ENCODE data around the gene GPR150.
A peak's percentile ranks its signal among the peaks of the same experiment; 100 is the strongest.
"Not testable (repeated sequence)": the region's sequence is repeated elsewhere in the genome, so short reads cannot be mapped to it uniquely, and the experiment has no call there.

Gene GPR150

GRCh38 chr5:95624368-95624767 lies 4.5 kb downstream of the GPR150 start:
- DNase-seq = no peak

- DNase-seq = no peak
These were observed 6.8 kb downstream of the GPR150 start for GRCh38 chr5:95626701-95627100.

- DNase-seq = no peak
These were observed 8.3 kb downstream of the GPR150 start for GRCh38 chr5:95627971-95628810.

GRCh38 chr5:95628933-95629332 lies 9.0 kb downstream of the GPR150 start:
- DNase-seq = no peak

GRCh38 chr5:95630394-95630917 lies 10.6 kb downstream of the GPR150 start:
- DNase-seq = no peak

GRCh38 chr5:95631255-95631958 lies 11.5 kb downstream of the GPR150 start:
- no peak for DNase-seq

GRCh38 chr5:95631991-95632675 lies 12.2 kb downstream of the GPR150 start:
- peak; percentile 46 for DNase-seq

GRCh38 chr5:95632942-95633341 lies 13.1 kb downstream of the GPR150 start:
- DNase-seq = not testable (repeated sequence)

- no peak for DNase-seq
These were observed 13.8 kb downstream of the GPR150 start for GRCh38 chr5:95633671-95634070.

- no peak for DNase-seq
These were observed 14.2 kb downstream of the GPR150 start for GRCh38 chr5:95634081-95634480.

- DNase-seq = no peak
These were observed 18.7 kb downstream of the GPR150 start for GRCh38 chr5:95638632-95639031.

- no peak for DNase-seq
These were observed 21.9 kb downstream of the GPR150 start for GRCh38 chr5:95641741-95642220.

- DNase-seq = no peak
These were observed 23.3 kb downstream of the GPR150 start for GRCh38 chr5:95643152-95643551.

- peak; percentile 83 for DNase-seq
These were observed 24.6 kb downstream of the GPR150 start for GRCh38 chr5:95644351-95645042.

GRCh38 chr5:95646226-95646568 lies 26.3 kb downstream of the GPR150 start:
- DNase-seq = not testable (repeated sequence)

- DNase-seq = peak; percentile 100
These were observed 26.9 kb downstream of the GPR150 start, which contains the start of gene RFESD for GRCh38 chr5:95646569-95647431. RFESD (plus strand) TSS chr5:95646777; CDS start chr5:95652272, 5,495 bp downstream.

- no peak for DNase-seq
These were observed 28.3 kb downstream of the GPR150 start for GRCh38 chr5:95647886-95648860.

GRCh38 chr5:95649274-95649673 lies 29.4 kb downstream of the GPR150 start:
- no peak for DNase-seq

- DNase-seq = no peak
These were observed 30.1 kb downstream of the GPR150 start for GRCh38 chr5:95649842-95650620.

Data from DMS53 (cell line).